GM12875 (cell line): Measurements from ENCODE around the gene IGHMBP2.

Experiments used
- H3K4me3 ChIP-seq: one replicate; pipeline ENCODE4 v1.5.1; 2011; ENCODE audit warnings: low read depth, low read length, control low read depth
- TF ChIP-seq, protein P1 (sequence below): IDR thresholded peaks from 2 replicates; pipeline ENCODE4 v1.5.1; 2011; ENCODE audit warnings: low read depth, mild to moderate bottlenecking, control low read depth, inconsistent platforms, low read length, moderate library complexity, borderline replicate concordance; ENCODE audit not compliant: insufficient read depth

Gene IGHMBP2

DNA sequence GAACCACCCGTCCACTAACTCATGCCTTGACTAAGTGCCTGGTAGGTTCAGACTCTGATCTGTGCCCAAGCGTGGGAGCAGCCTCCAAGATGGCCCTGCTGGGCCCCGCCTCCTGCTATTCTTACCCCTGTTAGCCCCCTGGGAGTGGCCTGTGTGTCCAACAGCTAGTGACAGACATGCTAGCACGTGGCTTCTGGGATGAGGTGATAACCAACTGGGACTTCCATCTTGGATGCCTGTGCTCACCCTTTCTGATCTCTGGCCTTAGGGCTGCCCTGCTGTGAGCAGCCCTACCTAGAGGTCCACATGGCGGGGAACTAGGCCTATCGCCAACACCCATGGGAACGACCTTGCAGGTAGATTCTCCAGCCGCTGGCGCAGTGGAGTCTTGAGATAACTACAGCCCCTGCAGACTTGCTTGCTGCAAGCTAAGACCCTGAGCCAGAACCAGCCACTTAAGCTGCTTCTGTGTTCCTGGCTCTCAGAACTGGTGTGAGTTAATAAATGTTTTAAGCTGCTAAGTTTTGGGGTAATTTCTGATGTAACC, 2.8 kb upstream of the IGHMBP2 start:
- TF ChIP-seq, protein P1, sequence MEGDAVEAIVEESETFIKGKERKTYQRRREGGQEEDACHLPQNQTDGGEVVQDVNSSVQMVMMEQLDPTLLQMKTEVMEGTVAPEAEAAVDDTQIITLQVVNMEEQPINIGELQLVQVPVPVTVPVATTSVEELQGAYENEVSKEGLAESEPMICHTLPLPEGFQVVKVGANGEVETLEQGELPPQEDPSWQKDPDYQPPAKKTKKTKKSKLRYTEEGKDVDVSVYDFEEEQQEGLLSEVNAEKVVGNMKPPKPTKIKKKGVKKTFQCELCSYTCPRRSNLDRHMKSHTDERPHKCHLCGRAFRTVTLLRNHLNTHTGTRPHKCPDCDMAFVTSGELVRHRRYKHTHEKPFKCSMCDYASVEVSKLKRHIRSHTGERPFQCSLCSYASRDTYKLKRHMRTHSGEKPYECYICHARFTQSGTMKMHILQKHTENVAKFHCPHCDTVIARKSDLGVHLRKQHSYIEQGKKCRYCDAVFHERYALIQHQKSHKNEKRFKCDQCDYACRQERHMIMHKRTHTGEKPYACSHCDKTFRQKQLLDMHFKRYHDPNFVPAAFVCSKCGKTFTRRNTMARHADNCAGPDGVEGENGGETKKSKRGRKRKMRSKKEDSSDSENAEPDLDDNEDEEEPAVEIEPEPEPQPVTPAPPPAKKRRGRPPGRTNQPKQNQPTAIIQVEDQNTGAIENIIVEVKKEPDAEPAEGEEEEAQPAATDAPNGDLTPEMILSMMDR: no peak

DNA sequence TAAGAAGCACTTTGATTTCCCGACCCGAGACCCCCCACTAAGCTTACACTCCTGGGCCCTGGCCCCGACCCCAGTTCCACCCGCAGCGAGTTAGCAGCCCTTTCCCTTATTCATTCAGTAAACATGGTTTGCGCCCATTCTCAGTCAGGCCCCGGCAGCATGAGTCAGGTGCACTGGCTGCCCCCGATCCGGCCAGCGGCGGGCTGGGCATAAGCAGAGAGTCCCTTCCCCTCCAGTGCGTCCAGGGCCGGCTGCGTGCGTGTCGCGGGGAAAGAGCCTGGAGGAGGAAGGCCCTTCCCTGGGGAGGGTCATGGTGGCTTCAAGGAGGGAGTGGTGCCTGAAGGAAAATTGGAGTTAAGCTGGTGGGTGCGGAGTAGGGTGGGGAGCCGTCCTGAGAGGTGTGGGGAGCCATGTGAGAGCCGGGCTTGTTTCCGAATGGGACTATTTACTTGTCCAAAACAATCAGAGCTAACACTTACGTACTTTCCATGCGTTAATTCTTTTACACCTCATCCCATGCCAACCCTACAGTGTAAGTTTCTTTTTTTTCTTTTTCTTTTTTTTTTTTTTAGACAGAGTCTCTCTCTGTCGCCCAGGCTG, 657 bp downstream of the IGHMBP2 start:
- TF ChIP-seq, protein P1: no peak
- peak overlapping the region; percentile 92 for H3K4me3 ChIP-seq

More for the DNA sequence above, 2.8 kb upstream of the IGHMBP2 start:
- no peak overlapping the region for H3K4me3 ChIP-seq

DNA sequence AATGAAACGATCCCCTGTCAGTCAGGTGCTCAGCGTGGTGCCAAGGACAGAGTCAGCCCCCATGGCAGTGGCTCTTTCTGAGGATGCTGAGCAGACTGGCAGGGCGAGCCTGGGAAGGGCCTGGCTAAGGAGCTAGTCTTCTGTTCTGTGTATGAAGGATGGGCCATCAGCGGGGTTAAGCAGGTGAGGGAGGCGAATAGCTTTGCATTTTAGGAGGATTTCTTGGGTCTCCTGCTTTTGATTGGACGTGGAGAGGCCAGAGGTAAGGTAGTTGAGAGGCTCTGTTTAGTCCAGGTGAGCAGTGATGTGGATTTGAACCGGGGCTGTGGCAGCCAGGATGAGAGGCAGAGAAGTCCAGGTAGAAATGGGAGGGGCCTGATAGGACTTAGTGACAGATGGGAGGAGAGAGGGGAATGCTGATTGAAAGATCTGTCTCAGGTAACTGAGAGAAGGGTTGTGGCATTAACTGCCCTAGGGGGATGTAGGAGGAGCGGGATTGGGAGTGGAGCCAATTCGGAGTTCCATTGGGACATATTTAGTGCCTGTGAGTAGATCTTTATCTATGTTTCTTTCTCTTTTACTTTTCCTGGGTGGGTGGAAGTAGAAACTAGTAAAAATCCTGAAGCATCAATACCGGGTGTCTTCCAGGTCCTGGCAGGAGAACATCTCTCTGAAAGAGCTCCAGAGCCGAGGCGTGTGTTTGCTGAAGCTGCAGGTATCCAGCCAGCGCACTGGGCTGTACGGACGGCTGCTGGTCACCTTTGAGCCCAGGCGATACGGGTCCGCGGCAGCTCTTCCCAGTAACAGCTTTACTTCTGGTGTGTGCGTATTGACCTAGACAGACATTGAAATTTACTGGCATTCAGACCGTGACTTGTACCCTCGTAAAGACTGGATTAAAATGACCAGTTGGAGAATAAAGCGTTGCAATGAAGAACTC, 2.0 kb downstream of the IGHMBP2 start:
- TF ChIP-seq, protein P1: no peak
- no peak overlapping the region for H3K4me3 ChIP-seq

DNA sequence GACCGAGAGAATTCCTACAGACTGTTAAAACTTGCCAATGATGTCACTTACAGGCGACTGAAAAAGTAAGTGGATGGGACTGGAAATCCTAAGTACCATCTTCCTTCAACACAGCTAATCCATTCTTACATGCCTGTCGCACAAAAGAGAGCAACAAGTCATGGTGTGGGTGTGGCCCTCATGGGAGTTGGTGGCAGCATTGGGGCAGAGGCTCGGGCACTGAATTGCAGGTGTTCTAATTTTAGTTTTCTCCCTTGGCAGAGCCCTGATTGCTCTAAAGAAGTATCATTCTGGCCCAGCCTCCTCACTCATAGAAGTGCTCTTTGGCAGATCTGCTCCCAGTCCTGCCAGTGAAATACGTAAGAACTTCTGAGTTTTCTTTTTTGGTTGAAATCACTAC, 4.6 kb downstream of the IGHMBP2 start:
- H3K4me3 ChIP-seq: no peak overlapping the region
- TF ChIP-seq, protein P1: no peak

DNA sequence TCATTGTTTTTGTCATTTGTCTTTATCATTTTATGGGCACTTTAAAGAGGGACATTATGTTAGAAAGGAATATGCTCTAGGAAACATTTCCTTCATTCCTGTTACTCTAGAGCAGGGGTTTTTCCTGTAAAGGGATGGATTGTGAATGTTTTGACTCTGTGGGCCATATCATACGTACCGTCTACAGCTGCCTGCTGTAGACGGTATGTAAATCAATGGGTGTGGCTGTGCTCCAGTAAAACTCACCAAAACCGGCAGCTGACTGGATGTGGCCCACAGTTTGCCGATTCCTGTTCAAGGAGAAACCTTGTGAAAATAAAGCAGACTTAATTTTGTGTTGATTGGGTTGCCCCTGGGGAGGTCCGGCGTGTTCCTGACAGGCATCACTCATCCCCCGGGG, 7.3 kb downstream of the IGHMBP2 start:
- TF ChIP-seq, protein P1: no peak
- H3K4me3 ChIP-seq: no peak overlapping the region

DNA sequence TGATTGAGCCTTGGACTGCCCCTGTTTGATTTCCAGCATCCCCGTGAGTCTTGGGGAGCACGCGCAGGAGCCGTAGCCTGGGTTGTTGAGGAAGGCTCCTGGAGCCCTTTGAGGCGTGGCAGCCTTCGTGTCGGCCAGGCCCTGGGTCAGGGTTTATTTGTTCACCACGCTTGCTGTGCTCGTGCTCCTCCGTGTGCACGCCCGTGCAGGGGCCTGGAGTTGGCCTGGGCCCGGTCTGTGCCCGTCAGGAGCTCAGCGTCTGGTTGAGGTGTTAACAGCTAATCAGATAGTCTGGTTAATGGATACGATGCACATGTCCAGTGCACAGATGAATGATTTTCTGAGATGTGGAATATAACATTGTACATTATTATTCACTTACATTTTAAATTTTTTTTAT, 8.0 kb downstream of the IGHMBP2 start:
- H3K4me3 ChIP-seq: no peak overlapping the region
- TF ChIP-seq, protein P1: no peak
